H7 (cell line): Measurements from ENCODE around the gene ASIC2. TPM values are rescaled to one million over a fixed set of nuclear protein-coding genes. Genes with fewer than 3 reads are reported as not detected.

Experiments
- DNase-seq: peaks from one replicate; pipeline ENCODE4 v3.0.0; 2012
- H3K27me3 ChIP-seq: 2 replicates; pipeline ENCODE4 v1.6.0; 2011; ENCODE audit warnings: mild to moderate bottlenecking, low read length; ENCODE audit not compliant: control insufficient read depth, insufficient read depth
- H3K36me3 ChIP-seq: replicated peaks from 2 replicates; pipeline ENCODE4 v1.5.1; 2011; ENCODE audit warnings: low read length; ENCODE audit not compliant: control insufficient read depth, insufficient read depth
- H3K4me3 ChIP-seq: 2 replicates; pipeline ENCODE4 v1.5.1; 2011; ENCODE audit warnings: low read depth, mild to moderate bottlenecking, control low read depth, low read length, moderate library complexity; ENCODE audit not compliant: insufficient read depth
- total RNA-seq: library from RNA; depleted of rRNA; stranded (reverse); fragments of >200 nt; shearing (Covaris generic); gene quantifications from 2 replicates; pipeline ENCODE4 v1.2.3, GENCODE V29; 2014

The ASIC2 gene
- total RNA-seq, 1 experiment from 2014 or later, result 5.5 TPM

DNA sequence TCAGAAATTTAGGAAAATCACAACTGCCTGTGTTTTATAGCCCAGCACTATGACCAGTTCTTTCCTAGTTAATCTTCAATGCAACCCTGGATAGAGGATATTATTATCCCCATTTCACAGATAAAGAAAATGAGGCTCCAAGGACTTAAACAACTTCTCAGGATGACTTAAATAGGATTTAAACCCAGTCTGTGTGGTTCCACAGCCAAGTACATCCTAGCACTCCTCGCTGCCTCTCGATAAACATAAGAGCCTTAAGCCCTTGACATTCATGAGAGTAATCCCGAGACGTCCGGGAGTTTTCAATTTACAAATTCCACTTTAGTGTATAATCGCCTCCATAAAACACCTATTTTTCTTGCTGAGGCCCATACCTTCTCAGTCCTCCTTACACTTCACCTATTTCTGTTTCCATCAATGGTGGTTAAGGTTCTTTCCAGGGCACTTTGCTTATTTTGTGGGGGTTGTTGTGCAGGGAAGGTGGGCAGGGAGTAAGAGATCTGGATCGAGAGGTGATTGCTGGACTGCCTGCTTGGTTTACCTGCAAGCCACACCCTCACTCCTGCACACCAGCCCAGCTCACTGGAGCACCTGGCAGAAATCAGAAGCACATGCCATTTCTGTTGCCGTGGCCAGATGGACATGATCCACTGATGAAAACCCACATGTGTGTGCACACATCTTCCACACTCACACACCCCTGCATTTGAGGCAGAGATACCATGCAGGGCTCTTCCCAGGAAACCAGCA, 50.5 kb downstream of the ASIC2 start:
- Histone ChIP-seq H3K27me3 (no peaks in the 10 kb centered on the region), H3K4me3 (no peak overlapping the region), H3K36me3 (no peaks in the 10 kb centered on the region)
- DNase-seq, result no peak

DNA sequence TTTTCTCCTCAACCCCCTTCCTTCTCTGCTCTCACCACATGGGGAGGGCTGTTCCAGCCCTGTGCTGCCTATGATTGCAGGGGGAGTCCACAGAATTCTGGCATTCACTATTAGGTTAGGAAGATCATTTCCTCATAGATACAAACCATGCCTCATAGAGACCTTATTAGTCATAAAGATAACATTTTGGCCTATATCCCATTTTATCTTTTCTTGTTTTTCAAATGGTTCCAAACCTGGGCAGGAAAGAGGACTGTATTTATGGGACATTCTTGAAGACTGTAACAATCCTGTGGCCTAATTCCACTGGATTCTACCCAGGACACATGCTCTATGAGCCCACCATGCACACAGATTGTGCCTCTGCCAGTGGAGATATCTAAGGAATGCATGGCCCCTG, 51.7 kb downstream of the ASIC2 start:
- Histone ChIP-seq H3K27me3 (no peaks in the 10 kb centered on the region), H3K36me3 (no peaks in the 10 kb centered on the region), H3K4me3 (no peak overlapping the region)
- DNase-seq, result no peak

DNA sequence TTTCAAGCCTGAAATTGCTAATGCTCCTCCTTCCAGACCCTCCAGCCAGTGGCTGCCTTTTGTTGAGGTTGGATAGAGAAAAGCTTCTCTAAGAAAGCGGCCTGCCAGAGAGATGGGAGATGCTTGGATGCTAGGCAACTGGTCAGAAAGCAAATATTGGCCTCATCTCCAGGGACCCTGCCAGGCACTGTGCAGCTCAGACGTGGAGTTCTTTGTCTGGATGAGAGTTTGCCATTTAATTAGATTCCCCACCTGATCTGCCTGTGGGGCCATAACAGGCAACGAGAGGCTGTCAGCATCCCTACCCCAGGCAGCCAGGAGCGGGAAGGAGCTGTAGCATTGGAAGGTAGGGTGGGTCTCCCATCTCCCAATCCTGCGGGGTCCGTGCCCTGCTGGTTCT, 52.7 kb downstream of the ASIC2 start:
- no peaks in the 10 kb centered on the region for H3K27me3 ChIP-seq
- H3K4me3 ChIP-seq, result no peak overlapping the region
- no peaks in the 10 kb centered on the region for H3K36me3 ChIP-seq
- DNase-seq, result no peak

DNA sequence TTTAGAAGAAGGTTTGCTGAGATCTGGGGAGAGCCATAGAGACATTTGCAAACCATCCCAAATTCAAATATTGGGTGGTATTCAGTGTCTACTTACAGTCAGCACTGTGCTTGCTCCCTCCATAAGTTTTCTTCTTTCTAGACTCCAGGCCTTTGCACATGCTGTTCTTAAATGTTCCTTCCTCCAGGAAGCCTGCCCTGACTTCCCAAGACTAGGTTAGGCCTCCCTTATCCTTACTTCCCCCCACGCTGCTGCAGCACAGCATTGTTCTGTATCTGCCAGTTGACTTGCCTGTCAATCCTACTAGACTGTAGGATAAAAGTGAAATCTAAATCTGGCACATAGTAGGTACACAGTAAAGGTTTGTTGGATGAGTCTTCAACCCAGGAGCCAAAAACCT, 53.4 kb downstream of the ASIC2 start:
- DNase-seq, result no peak
- no peaks in the 10 kb centered on the region for H3K27me3 ChIP-seq
- H3K36me3 ChIP-seq, result no peaks in the 10 kb centered on the region
- H3K4me3 ChIP-seq, result no peak overlapping the region

DNA sequence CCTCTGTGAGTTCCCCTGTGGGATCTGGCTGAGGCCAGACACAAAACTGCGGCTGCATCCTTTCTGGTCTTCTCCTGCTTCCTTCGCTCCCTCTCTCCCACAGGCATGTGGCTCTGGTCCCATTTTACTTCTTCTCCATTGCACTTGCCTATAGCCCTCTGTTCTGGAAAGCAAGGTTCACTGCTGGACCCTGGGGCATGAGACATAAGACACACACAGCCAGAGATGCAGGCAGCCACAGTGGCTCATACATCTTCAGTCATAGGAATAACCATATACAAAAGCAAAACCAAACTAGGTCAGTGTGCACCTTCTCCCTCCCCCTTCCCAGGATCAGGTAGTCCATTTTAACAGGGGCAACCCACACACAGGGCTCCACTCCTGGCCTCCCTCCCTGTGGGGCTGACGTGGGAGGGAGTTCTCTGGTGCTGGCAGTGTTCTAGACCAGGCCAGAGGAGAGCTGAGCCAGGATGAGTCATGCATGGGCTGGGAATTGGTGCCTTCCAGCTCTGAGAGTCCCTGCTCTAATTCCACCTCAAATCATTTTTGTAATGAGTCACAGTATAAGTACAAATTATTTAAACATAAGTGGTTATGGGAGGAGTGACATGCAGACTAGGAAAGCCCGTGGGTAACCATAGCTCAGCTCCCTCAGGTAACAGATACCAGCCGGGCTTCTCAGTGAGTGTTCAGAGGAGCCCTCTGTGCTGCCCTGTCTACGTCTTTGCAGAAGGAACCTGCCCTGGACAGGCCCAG, 58.0 kb downstream of the ASIC2 start:
- Histone ChIP-seq H3K4me3 (no peak overlapping the region), H3K36me3 (no peaks in the 10 kb centered on the region), H3K27me3 (no peaks in the 10 kb centered on the region)
- no peak for DNase-seq

DNA sequence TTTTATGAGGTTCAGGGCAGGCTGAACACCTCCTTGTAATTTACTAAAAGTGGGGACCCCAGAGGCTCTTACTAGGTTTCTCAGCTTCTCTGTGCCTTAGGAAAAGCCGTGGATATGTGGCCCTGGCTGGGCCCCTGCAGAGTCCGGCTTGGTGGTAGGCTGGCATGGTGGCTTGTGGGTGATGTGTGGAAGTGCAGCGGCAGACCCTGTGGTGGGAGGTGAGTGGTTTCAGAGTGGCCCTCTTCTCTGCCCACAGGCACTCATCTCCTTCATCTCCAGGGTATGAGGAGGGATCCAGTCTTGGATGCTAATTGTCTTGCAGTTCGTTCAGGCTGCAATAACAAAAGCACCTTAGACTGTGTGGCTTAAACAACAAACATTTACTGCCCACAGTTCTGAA, 58.9 kb downstream of the ASIC2 start:
- Histone ChIP-seq H3K27me3 (no peaks in the 10 kb centered on the region), H3K36me3 (no peaks in the 10 kb centered on the region), H3K4me3 (no peak overlapping the region)
- DNase-seq, result no peak

DNA sequence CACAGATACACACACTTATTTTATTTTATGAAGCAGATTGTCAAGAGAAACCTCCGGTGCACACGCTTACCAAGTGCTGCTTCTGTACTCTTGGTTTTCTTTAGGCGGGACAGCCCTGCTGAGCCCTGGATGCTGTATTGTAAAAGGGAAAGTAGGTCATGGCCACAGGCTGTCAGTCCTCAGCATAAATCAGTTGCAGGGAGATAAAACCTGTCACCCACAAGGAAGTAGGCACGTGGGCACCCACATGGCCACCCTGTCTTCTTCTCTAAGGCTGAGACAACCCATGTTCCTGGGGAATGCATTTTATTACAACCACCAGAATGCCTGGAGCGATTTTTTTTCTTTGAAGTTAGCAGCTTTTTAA, 59.3 kb downstream of the ASIC2 start:
- no peak for DNase-seq
- Histone ChIP-seq H3K27me3 (no peaks in the 10 kb centered on the region), H3K36me3 (no peaks in the 10 kb centered on the region)

DNA sequence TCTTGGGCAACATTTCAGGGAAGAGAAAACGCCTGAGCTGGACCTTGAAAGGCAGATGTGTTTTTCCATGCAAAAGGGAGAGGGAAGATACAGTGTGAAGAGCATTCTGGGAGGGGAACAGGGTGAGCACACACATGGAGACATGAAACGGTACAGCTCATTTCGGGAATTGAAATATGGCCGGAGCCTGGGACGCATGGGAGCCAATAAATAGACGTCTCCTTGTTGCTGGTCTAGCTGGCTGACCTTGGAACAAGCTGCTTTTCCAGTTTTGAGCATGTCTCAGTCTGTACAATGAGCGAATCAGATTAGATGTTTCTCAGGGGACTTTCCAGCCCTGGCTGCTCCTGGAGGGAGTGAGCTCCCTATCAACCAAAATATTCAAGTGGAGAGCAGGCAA, 63.6 kb downstream of the ASIC2 start:
- no peak for DNase-seq
- Histone ChIP-seq H3K27me3 (no peaks in the 10 kb centered on the region), H3K4me3 (no peak overlapping the region), H3K36me3 (no peaks in the 10 kb centered on the region)

More for the DNA sequence above, 59.3 kb downstream of the ASIC2 start:
- H3K4me3 ChIP-seq, result no peak overlapping the region

DNA sequence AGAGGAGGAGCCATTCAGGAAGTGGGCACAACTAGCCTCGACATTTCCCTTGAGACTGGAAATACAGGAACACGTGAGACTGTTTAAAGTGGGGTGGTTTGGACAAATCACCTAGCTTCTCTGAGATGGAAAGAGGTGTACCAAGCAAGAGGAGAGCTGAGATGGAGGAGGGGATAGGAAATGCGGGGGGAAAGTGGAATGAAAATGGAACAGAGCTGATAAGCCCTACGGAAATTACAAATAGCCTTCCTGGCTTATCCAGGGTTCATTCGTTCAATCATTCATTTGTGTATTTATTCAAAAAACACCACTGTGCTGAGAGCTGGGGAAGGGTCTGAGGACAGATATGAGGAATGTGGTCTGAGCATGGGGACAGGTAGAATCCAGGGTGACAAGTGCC, 64.1 kb downstream of the ASIC2 start:
- Histone ChIP-seq H3K36me3 (no peaks in the 10 kb centered on the region), H3K27me3 (no peaks in the 10 kb centered on the region), H3K4me3 (no peak overlapping the region)
- no peak for DNase-seq

DNA sequence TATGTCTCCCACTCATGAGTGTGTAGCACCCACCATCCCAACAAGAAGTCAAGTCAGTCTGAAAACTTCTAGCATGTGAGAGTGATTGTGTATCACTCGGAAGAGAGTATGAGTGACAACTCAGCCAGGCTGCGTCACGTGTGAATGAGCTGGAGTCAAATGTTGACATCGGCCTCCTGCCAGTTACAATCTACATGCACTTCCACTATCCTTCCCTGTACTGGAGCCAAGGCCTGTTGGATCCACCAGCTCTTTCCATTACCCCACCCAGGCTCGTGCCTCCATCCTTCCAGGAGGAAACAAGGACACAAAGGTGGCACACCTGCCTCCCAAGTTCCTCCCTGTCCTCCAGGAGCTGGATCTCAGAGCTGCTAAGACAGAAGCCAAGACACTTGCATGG, 64.5 kb downstream of the ASIC2 start:
- DNase-seq, result no peak
- no peaks in the 10 kb centered on the region for H3K36me3 ChIP-seq
- H3K27me3 ChIP-seq, result no peaks in the 10 kb centered on the region
- H3K4me3 ChIP-seq, result no peak overlapping the region

DNA sequence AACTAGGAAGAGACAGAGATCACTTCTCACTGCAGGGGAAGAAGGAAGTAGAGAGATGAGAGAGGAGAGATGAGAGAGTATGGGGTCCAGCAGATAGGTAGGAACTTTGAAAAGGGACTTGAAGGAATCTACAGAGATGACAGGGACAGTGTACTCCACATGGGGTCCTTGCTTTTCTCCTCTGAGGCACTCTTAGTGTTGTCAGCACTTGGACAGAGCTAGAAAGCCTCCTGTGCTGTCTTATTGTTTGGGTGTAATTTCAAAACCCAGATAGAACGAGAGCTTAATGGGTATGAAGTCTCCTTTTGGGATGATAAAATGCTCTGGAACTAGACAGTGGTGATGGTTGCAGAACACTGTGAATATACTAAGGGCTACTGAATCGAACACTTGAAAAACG, 65.2 kb downstream of the ASIC2 start:
- no peak overlapping the region for H3K4me3 ChIP-seq
- H3K27me3 ChIP-seq, result no peaks in the 10 kb centered on the region
- H3K36me3 ChIP-seq, result no peaks in the 10 kb centered on the region
- no peak for DNase-seq

DNA sequence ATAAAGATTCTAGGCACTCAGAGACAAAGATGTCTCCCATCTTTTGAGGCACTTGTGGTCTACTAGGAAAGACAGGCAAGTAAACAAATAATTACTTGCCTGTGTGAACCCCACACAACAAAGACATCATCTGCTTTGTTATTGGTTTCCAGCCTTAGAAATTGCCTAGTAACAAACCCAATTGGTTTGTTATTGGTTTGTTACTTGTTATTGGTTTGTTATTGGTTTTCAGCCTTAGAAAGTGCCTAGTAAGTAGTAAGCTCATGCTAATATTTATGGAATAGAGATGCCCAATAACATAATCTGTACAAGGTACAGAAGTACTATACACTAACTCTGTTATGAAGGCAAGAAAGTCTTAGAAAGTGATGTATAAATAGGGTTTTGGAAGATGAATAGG, 67.1 kb downstream of the ASIC2 start:
- Histone ChIP-seq H3K4me3 (no peak overlapping the region), H3K36me3 (no peaks in the 10 kb centered on the region), H3K27me3 (no peaks in the 10 kb centered on the region)
- no peak for DNase-seq

DNA sequence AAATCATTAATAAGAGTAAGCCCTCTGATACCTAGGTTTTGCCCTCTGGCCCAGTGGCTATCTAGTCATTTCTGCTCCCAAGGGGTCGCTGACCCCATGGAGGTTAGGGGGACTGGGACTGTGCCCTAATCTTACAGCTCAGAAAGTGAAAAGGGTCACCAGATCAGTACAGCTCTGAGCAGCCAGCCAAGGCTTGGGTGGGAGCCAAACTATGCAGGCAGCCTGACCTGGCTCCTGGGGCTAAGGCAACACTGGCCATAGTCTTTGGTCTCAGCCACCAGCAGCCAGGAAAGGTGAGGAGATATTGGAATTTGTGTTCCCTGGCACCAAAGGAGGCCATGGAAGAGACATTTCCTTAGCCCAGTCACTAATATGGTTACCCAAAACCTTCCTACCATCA, 67.6 kb downstream of the ASIC2 start:
- no peaks in the 10 kb centered on the region for H3K27me3 ChIP-seq
- no peak overlapping the region for H3K4me3 ChIP-seq
- H3K36me3 ChIP-seq, result no peaks in the 10 kb centered on the region
- no peak for DNase-seq

DNA sequence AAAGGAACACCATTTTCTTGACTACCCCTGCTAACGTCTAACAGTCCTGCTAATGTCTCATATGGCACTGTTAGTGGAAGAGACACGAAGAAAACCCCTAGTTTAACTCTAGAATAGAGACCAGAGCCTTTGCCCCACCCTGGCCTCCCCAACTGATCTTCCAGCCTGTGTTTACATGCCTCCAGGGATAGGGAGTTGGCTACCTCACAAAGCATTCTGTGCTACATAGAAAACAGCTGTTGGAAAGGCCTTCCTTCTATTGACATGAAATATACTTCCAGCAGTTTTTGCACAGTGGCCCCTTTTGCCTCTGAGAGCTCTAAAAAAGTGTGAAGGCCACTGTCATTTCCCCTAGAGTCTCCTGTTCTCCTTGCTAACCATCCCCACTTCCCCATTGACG, 73.1 kb downstream of the ASIC2 start:
- no peak for DNase-seq
- H3K4me3 ChIP-seq, result no peak overlapping the region
- H3K27me3 ChIP-seq, result no peaks in the 10 kb centered on the region
- no peaks in the 10 kb centered on the region for H3K36me3 ChIP-seq

DNA sequence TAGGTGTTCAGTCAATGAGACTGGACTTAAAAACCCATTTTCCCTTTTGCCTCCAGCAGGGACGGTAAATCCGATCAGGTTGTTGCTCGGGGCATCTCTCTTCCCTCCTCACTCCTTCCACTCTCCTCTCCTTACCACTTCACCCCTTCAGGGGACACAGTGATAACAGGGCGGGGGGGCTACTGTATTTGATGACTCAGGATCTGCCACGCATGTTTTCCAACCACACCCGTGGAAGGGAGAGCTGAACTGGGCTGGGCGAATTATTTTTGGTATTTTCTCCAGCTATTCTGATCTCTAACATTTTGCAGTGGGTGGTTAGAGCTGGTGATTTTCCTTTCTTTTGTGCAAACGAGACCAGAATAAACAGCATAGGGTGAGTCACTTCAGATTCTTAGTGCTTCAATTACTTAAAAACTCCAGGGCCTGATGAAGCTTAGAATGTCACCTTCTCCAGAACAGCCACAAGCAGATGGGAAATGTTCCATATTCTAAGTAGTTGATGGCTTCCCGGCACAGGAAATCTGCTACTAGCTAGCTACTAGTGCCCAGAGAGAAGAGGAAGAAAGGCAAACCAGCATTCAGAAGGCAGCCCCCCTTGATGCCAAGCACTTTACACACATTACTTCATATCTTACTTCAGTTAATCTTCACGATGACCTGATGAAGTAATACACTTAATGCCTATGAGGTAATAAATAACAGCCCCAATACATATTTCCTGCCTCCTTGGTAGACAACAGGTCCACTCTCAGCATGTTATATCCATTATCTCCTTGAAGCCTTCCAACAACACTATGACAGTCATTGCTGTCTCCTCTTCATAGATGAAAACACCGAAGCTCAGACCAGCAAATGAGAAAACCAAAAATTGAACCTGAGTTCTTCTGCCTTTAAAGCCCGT, 74.1 kb downstream of the ASIC2 start:
- Histone ChIP-seq H3K27me3 (no peaks in the 10 kb centered on the region; the same call in 1 of the 2 replicates), H3K36me3 (no peaks in the 10 kb centered on the region), H3K4me3 (no peak overlapping the region)
- DNase-seq, result no peak
